HG03039 (cell line): ENCODE data around the gene AQP2.
"Not testable (repeated sequence)": the region's sequence is repeated elsewhere in the genome, so short reads cannot be mapped to it uniquely, and the experiment has no call there.

Experiments
- ATAC-seq: cut with Tn5 transposase; IDR thresholded peaks from one replicate; pipeline ENCODE4 v1.9.1; 2021; ENCODE audit warnings: mild to moderate bottlenecking, moderate library complexity; ENCODE audit not compliant: unreplicated experiment

AQP2 gene

GRCh38 chr12:49984476-49985359, 34.2 kb downstream of the AQP2 start:
- no peak for ATAC-seq

DNA sequence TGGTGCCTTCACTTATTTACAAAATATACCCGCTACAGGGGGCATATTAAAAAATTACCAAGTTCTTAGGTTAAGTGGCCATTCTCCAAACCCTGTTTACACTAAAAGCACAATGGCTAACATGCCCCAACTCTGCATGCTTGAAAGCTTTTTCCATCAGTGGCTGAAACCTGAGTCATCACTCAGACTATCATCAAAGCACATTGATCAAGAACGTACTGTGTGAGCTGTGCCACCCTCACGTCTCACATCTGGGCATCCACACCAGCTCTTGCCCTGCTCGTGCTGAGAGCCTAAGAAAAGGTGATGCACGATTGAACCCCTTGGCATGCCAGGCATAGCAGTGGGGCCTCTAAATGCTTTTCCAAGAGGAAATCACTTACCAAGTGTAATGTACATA, 35.4 kb downstream of the AQP2 start:
- ATAC-seq = no peak

DNA sequence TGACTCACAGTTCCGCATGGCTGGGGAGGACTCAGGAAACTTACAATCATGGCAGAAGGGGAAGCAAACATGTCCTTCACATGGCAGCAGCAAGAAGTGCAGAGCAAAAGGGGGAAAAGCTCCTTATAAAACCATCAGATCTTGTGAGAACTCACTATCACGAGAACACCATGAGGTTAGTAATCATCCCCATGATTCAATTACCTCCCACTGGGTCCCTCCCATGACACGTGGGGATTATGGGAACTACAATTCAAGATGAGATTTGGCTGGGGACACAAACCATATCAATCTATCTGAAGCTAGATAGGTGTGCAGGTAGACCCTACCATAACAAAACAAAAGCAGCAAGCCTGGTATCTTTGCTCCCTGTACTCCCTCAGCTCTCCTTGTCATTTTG, 35.9 kb downstream of the AQP2 start:
- ATAC-seq = not testable (repeated sequence)

- no peak for ATAC-seq
These were observed 37.2 kb downstream of the AQP2 start for GRCh38 chr12:49987625-49988303.

- ATAC-seq = not testable (repeated sequence)
These were observed 38.9 kb downstream of the AQP2 start for GRCh38 chr12:49989400-49989799.

DNA sequence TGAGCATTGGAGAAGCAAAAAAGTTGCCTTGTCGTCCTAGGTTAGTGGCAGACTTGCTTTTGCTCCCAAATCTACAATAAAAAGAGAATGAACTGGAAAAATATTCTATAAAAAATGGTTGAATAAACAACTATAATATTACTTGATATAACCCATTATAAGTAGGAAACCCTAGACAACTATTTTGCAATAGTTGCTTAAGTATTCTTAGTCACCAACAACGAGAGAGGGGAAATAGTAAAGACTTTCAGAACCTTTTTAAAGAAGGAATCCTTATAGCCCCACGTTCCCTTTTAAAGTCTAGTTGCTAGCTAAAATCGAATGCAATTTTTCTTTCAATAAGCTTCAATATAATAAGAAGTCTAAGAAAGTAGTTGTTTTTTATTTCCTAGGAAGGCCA, 39.7 kb downstream of the AQP2 start:
- ATAC-seq = no peak

DNA sequence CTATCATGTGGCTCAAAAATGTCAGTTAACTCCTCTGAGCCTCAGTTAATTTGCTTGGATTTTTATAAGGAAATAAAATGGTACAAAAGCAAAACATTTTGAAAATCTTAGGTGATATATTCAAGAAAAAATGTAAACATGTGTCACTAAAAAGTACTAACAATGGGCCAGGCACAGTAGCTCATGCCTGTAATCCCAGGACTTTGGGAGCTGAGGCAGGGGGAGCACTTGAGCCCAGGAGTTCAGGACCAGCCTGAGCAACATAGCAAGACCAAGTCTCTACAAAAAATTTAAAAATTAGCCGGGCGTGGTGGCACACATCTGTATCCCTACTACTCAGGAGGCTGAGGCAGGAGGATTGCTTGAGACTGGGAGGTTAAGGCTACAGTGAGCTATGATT, 47.9 kb downstream of the AQP2 start:
- ATAC-seq = no peak

DNA sequence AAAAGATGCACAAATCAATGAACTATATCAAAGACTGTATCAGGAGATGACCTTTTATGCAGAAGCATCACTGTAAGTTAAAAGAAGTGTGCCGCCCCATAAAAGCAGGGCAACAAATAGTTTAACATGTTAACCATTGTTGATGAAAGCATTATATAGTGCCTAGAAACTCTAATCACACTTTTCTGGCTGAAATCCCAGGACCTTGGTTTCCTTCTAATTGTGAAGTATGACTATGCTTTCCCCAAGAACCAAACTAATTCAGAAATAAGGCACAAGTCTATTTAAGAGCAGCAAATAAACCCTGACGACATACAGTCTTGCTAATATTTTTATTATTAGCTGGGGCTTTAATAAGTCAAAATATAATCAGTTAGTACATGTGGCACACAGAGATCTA, 53.1 kb downstream of the AQP2 start:
- ATAC-seq = no peak

DNA sequence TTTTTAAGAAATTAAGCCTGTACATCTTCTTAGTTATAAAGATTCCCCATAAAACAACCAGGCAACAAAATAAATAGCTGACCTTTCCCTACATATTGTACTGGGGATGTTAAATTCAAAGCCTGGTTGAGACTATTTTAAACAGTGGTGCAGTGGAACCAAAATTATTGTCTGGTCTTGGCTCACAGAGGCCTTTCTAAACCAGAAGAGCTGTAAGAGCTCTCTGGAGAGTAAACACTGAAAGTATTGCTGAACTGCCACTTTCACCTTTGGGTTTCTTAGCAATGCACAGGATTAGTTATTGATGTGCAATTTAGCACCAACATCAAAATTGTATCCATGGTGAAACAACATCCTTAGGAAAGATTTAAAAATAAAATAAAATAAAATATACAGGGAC, 54.2 kb downstream of the AQP2 start:
- ATAC-seq = no peak

GRCh38 chr12:50005175-50005574, 54.6 kb downstream of the AQP2 start:
- no peak for ATAC-seq

- ATAC-seq = no peak
These were observed 55.7 kb downstream of the AQP2 start for GRCh38 chr12:50006280-50006679.

DNA sequence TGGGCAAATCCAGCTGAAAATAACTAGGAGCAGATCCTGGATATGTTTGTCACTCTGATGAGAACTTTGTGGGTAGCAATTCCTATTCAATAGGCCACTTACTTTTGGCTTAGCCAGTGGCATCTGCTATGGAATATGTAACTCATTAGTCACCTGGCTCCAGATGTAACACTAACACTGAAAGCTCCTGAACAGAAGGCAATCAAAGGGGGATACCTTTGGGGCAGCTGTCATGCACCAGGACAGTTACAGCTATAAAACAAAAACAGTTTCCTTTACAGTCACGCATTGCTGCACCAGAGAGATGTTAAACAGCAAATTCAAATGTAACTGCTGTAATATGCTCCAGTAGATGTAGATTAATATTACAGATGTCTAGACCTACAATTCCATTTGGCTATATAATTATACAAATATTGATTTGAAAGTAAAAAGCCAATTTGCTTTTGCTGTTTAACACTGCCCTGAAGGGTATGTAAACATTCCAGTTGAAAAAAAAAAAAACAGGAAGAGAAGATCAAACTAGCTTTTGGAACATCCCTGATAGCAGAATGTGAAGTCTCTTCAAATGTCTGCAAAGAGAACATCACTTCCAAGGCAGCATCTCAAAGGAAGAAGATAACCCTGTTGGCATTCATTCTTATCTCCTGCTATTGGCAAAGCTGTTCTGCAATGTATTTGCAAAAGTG, 56.4 kb downstream of the AQP2 start:
- ATAC-seq = no peak
